Mesothelial cell of epicardium (in vitro differentiated cells): ENCODE measurements around the gene RNF208. TPM values are rescaled to one million over a fixed set of nuclear protein-coding genes. Genes with fewer than 3 reads are reported as not detected.

Experiments
- DNase-seq, 2 experiments: peaks; one replicate each; pipeline ENCODE4 v3.0.0; 2021; ENCODE audit warnings: low spot score in 2 of 2; ENCODE audit not compliant: unreplicated experiment in 2 of 2
- H3K27ac Mint-ChIP-seq: 2 replicates; pipeline ENCODE4 v1.8.0; 2021; ENCODE audit warnings: mixed read lengths
- H3K27me3 Mint-ChIP-seq: 2 replicates; pipeline ENCODE4 v1.8.0; 2021; ENCODE audit warnings: low read depth, mixed read lengths
- H3K36me3 Mint-ChIP-seq: 2 replicates; pipeline ENCODE4 v1.8.0; 2021; ENCODE audit warnings: mixed read lengths
- H3K4me1 Mint-ChIP-seq: 2 replicates; pipeline ENCODE4 v1.8.0; 2021; ENCODE audit warnings: mixed read lengths
- H3K4me3 Mint-ChIP-seq: 2 replicates; pipeline ENCODE4 v1.8.0; 2021; ENCODE audit warnings: mild to moderate bottlenecking, moderate library complexity, mixed read lengths
- H3K9me3 Mint-ChIP-seq: 2 replicates; pipeline ENCODE4 v1.8.0; 2021; ENCODE audit warnings: mixed read lengths
- CTCF ChIP-seq: fragments of 200-600 bp; sonication (generic); IDR thresholded peaks from one replicate; pipeline ENCODE4 v1.5.0; 2021; ENCODE audit warnings: antibody characterized with exemption; ENCODE audit not compliant: unreplicated experiment
- total RNA-seq: library from RNA; stranded (reverse); gene quantifications from 3 replicates; pipeline ENCODE4 v1.2.1, GENCODE V29; 2021

Gene RNF208
- total RNA-seq, 1 donor from 2014 or later: 13.9 TPM

DNA sequence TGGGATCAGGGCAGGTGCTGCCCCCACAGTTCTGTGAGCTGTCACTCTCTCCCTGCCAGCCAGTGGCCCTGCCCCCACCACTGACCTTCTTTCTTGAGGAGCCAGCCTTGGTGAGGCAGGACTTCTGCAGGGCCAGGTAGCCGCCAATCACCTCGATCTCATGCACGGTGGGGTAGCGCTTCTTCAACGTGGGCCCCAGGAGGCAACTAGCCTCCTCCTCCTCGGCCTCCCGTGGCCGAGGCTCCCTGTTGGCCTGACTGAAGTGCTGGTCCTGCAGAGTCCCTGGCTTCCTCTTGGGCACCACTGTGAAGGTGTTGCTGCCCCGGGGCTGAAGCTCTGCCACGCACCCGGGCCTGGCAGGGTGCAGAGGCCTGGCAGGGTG, 23.1 kb downstream of the RNF208 start:
- H3K27me3 Mint-ChIP-seq: no peaks in the 10 kb centered on the region
- DNase-seq: no peak
- no peak for TF ChIP-seq CTCF
- H3K4me3 Mint-ChIP-seq: peak overlapping the region; percentile 48
- H3K4me1 Mint-ChIP-seq: peaks cover 34% of the 10 kb centered on the region
- H3K36me3 Mint-ChIP-seq: no peaks in the 10 kb centered on the region
- no peaks in the 10 kb centered on the region for H3K9me3 Mint-ChIP-seq
- no peak overlapping the region for H3K27ac Mint-ChIP-seq

- no peaks in the 10 kb centered on the region for H3K36me3 Mint-ChIP-seq
- DNase-seq: no peak
- H3K27ac Mint-ChIP-seq: no peak overlapping the region
- peaks cover 33% of the 10 kb centered on the region for H3K4me1 Mint-ChIP-seq
- peak overlapping the region; percentile 48 for H3K4me3 Mint-ChIP-seq
- H3K9me3 Mint-ChIP-seq: no peaks in the 10 kb centered on the region
- TF ChIP-seq CTCF: no peak
- H3K27me3 Mint-ChIP-seq: no peaks in the 10 kb centered on the region
These were observed 23.8 kb downstream of the RNF208 start for GRCh38 chr9:137198051-137198901.

DNA sequence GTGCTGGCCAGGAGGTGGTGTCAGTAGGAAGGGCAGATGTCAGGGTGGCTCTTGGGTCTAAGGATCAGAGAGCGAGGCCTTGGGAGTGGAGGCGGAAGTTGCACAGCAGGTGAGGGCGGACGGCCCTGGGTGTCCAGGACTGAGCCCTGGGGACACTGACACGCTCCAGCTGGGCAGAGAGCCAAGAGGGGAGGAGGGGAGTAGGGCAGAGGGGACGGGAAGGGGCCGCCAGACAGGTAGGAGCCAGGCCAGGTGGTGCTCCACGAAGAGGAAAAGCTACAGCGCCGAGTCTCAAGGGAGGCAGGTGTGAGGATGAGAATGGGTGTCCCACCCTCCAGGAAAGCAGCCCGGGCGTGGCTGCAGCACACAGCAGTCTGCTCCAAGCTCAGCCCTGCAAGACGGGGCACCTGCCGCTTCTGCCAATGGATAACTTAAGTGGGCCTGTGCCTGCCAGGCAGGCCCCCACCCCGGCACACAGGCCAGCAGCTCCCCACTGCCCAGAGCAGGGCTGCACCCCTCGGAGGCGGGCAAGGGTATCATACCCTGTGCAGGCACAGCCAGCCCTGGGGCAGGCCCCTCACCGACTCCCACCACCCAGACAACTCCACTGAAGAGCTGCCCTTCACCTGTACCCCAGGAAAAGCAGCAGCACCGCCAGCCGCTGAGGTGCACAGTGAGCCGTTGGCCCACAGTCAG, 26.4 kb downstream of the RNF208 start:
- H3K4me1 Mint-ChIP-seq: peaks cover 21% of the 10 kb centered on the region
- no peak overlapping the region for H3K4me3 Mint-ChIP-seq
- TF ChIP-seq CTCF: no peak
- H3K9me3 Mint-ChIP-seq: no peaks in the 10 kb centered on the region
- no peaks in the 10 kb centered on the region for H3K27me3 Mint-ChIP-seq
- no peak overlapping the region for H3K27ac Mint-ChIP-seq
- DNase-seq: no peak
- H3K36me3 Mint-ChIP-seq: no peaks in the 10 kb centered on the region

DNA sequence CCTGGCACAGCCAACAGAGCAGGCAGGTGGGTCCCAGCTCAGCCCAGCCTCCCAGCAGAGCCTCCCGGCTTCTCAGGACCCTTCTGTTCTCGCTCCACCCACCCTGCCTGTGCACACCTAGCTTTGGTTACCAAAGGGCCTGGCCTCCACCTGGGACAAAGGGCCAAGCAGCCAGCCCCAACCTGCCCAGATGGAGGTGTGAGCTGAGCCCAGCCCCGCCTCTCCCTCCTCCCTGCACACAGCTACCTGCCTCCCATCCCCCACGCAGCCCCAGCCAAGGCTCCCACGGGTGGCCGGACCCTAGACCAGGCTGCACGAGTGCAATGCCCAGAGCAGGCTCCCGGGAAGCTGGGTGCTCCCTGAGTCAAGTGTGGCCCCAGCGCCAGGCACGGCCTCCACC, 27.1 kb downstream of the RNF208 start:
- no peak for DNase-seq
- no peak overlapping the region for H3K4me3 Mint-ChIP-seq
- peaks cover 1% of the 10 kb centered on the region for H3K36me3 Mint-ChIP-seq
- no peak for TF ChIP-seq CTCF
- no peaks in the 10 kb centered on the region for H3K27me3 Mint-ChIP-seq
- H3K9me3 Mint-ChIP-seq: no peaks in the 10 kb centered on the region
- H3K27ac Mint-ChIP-seq: no peak overlapping the region
- H3K4me1 Mint-ChIP-seq: peaks cover 24% of the 10 kb centered on the region

- DNase-seq: no peak
- no peaks in the 10 kb centered on the region for H3K9me3 Mint-ChIP-seq
- no peak overlapping the region for H3K4me3 Mint-ChIP-seq
- H3K27me3 Mint-ChIP-seq: no peaks in the 10 kb centered on the region
- no peak overlapping the region for H3K27ac Mint-ChIP-seq
- TF ChIP-seq CTCF: no peak
- H3K36me3 Mint-ChIP-seq: peaks cover 1% of the 10 kb centered on the region
- peaks cover 25% of the 10 kb centered on the region for H3K4me1 Mint-ChIP-seq
These were observed 27.7 kb downstream of the RNF208 start for GRCh38 chr9:137194388-137194787.
